Esophagus muscularis mucosa (tissue), 4 donors: ENCODE measurements around the gene HYAL1.

Experiments used
- CTCF ChIP-seq, 3 experiments: fragments of 200-600 bp in 2 of 3; fragments of 450-650 bp in 1 of 3; sonication (generic) in 2 of 3; IDR thresholded peaks; one replicate each; pipeline ENCODE4 v1.5.1; 2017 to 2019; ENCODE audit warnings: antibody characterized with exemption in 3 of 3, mild to moderate bottlenecking in 2 of 3, moderate library complexity in 1 of 3
- EP300 ChIP-seq: sonication (generic); formaldehyde crosslinking; IDR thresholded peaks from one replicate; pipeline ENCODE4 v1.6.1; 2017; ENCODE audit warnings: antibody characterized with exemption
- POLR2A ChIP-seq: fragments of 450-650 bp; IDR thresholded peaks from one replicate; pipeline ENCODE4 v1.6.1; 2017; ENCODE audit warnings: antibody characterized with exemption, moderate library complexity, mild to moderate bottlenecking, low read depth
- POLR2AphosphoS5 ChIP-seq, 2 donors: sonication (generic); formaldehyde crosslinking; IDR thresholded peaks; one replicate each; pipeline ENCODE4 v1.6.1; 2017; ENCODE audit warnings: antibody characterized with exemption in 2 of 2

GRCh38 chr3:50266836-50267235 is 36.5 kb downstream of the HYAL1 start:
- TF ChIP-seq CTCF (IDR thresholded peaks at IDR 0.05), result no peak
- TF ChIP-seq POLR2AphosphoS5 (IDR thresholded peaks at IDR 0.05), result no peak
- TF ChIP-seq EP300, result no peak
- no peak for TF ChIP-seq POLR2A
